Right lobe of liver (tissue), 4 donors: Measurements from ENCODE around the gene ELMOD2.

Source experiments
- POLR2A ChIP-seq: fragments of 450-650 bp; IDR thresholded peaks from one replicate; pipeline ENCODE4 v1.6.1; 2017; ENCODE audit warnings: antibody characterized with exemption, mild to moderate bottlenecking
- TF ChIP-seq, protein P1 (sequence below), 4 donors: fragments of 200-600 bp in 3 of 4; fragments of 450-650 bp in 1 of 4; IDR thresholded peaks; one replicate each; pipeline versions ENCODE4 v1.5.1 to v1.8.0; 2016 to 2022; ENCODE audit warnings: antibody characterized with exemption in 4 of 4, mild to moderate bottlenecking in 2 of 4
- donor health status: DM: no; HTN: no; CAD: no.
- donor health status: DM: no; HTN: no; CAD: no.
- donor health status: DM: no; HTN: yes; CAD: no.

DNA sequence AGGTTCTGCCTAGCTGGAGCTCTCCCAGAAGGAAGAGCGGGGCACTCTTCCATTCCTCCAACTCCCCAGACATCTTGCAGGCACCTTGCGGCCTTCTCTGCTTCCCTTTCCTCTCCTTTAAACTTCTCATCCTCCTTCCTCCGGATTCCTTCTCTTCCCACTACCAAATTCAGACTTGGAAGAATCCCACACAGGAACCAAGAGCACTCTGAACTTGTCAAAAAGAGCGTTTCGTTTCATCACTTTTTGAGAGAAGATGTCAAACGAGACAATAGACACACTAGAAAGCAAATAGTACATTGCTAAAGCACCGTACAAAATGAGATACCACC is 45.3 kb downstream of the ELMOD2 start:
- TF ChIP-seq, protein P1, sequence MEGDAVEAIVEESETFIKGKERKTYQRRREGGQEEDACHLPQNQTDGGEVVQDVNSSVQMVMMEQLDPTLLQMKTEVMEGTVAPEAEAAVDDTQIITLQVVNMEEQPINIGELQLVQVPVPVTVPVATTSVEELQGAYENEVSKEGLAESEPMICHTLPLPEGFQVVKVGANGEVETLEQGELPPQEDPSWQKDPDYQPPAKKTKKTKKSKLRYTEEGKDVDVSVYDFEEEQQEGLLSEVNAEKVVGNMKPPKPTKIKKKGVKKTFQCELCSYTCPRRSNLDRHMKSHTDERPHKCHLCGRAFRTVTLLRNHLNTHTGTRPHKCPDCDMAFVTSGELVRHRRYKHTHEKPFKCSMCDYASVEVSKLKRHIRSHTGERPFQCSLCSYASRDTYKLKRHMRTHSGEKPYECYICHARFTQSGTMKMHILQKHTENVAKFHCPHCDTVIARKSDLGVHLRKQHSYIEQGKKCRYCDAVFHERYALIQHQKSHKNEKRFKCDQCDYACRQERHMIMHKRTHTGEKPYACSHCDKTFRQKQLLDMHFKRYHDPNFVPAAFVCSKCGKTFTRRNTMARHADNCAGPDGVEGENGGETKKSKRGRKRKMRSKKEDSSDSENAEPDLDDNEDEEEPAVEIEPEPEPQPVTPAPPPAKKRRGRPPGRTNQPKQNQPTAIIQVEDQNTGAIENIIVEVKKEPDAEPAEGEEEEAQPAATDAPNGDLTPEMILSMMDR (IDR thresholded peaks at IDR 0.05): no peak
- TF ChIP-seq POLR2A: no peak
